Ishikawa (cell line): ENCODE measurements around the gene KRT20.

Experiments
- CEBPB ChIP-seq: IDR thresholded peaks from 2 replicates; pipeline ENCODE4 v1.6.1; 2012
- CREB1 ChIP-seq: IDR thresholded peaks from 2 replicates; pipeline ENCODE4 v1.6.1; 2012; ENCODE audit warnings: low read depth
- EGR1 ChIP-seq: IDR thresholded peaks from 2 replicates; pipeline ENCODE4 v1.6.1; 2012
- EP300 ChIP-seq: IDR thresholded peaks from 2 replicates; pipeline ENCODE4 v1.6.1; 2012; ENCODE audit warnings: borderline replicate concordance
- FOXM1 ChIP-seq: IDR thresholded peaks from 2 replicates; pipeline ENCODE4 v1.6.1; 2012; ENCODE audit warnings: low read depth, borderline replicate concordance
- MAX ChIP-seq: IDR thresholded peaks from 2 replicates; pipeline ENCODE4 v1.6.1; 2012
- NFIC ChIP-seq: IDR thresholded peaks from 2 replicates; pipeline ENCODE4 v1.6.1; 2012
- RAD21 ChIP-seq: IDR thresholded peaks from 2 replicates; pipeline ENCODE4 v1.6.1; 2012; ENCODE audit warnings: low read depth
- REST ChIP-seq: IDR thresholded peaks from 2 replicates; pipeline ENCODE4 v1.6.1; 2012; ENCODE audit warnings: low read depth, mild to moderate bottlenecking
- TAF1 ChIP-seq: IDR thresholded peaks from 2 replicates; pipeline ENCODE4 v1.6.1; 2012; ENCODE audit warnings: low read depth, mild to moderate bottlenecking
- TCF12 ChIP-seq: IDR thresholded peaks from 2 replicates; pipeline ENCODE4 v1.6.1; 2012; ENCODE audit warnings: low read depth
- TEAD4 ChIP-seq: IDR thresholded peaks from 2 replicates; pipeline ENCODE4 v1.6.1; 2012
- YY1 ChIP-seq: IDR thresholded peaks from 2 replicates; pipeline ENCODE4 v1.6.1; 2012; ENCODE audit warnings: low read depth
- ZBTB7A ChIP-seq: IDR thresholded peaks from 2 replicates; pipeline ENCODE4 v1.6.1; 2012; ENCODE audit warnings: low read depth
- TF ChIP-seq, protein P1 (sequence below): IDR thresholded peaks from 2 replicates; pipeline ENCODE4 v1.6.1; 2012

Gene KRT20

DNA sequence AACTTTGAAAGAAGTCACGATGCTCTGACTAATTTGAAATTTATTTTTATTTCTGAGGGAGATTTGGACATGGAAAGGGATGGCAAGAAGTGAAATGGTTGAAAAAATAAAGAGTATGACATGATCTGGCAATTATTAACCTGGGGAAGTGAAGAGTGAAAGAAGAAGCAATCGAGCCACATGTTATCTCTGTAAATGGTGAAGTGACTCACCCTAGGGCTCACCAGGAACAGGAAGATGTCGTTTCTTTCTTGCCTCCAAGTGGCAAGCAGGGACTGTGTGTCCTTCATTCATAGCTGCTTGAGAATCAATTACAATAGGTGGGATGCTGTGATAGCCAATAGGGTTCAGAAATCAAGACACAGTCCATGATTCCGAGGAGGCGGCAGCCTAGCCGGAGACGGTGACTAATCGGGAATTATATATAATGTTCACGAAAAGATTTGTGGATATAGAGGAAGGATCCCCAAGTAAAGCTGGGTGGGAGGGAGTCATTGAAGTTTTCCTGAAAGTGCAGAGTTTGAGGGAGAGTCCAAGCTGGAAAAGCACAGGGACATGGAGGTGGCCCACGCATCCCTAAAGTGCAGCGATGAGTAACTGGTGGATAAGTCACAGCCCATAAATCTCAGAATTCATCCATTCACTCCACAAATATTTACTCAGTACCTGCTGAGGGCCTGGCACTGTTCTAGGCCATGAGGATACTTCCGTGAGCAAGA, 18.2 kb upstream of the KRT20 start:
- TF ChIP-seq NFIC (peak; percentile 55; the same call in 1 of the 2 replicates), CREB1 (no peak)

DNA sequence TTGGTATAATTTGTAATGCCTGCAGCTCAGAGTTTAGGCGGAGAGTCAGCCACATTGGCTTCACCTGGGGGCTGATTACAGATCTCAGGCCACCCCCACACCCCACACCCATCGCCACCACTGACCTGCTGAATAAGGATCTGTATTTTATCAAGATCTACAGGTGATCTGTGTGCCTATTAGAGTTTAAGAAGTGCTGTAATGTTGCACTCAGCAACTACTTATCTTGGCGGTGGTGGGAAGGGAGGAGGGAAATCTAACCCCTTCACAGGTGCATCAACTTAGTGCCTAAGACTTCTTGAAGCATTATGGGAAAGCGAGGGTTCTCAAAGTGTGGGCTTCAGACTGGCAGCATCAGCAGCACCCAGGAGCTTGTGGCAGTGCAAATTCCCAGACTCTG, 17.5 kb upstream of the KRT20 start:
- TF ChIP-seq FOXM1 (no peak), TCF12 (no peak), TEAD4 (no peak), MAX (no peak), EP300 (no peak), CEBPB (no peak), NFIC (no peak), EGR1 (no peak), ZBTB7A (no peak), TAF1 (no peak)
- TF ChIP-seq, protein P1, sequence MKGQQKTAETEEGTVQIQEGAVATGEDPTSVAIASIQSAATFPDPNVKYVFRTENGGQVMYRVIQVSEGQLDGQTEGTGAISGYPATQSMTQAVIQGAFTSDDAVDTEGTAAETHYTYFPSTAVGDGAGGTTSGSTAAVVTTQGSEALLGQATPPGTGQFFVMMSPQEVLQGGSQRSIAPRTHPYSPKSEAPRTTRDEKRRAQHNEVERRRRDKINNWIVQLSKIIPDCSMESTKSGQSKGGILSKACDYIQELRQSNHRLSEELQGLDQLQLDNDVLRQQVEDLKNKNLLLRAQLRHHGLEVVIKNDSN, result no peak

- TF ChIP-seq CEBPB, result no peak
- no peak for TF ChIP-seq TEAD4
- TF ChIP-seq ZBTB7A, result no peak
- TF ChIP-seq MAX, result no peak
- no peak for TF ChIP-seq RAD21
- TF ChIP-seq REST, result no peak
- TF ChIP-seq, protein P1, result no peak
- no peak for TF ChIP-seq NFIC
- no peak for TF ChIP-seq EP300
- TF ChIP-seq TCF12, result no peak
Measured at GRCh38 chr17:40901981-40902474, 17.0 kb upstream of the KRT20 start.

GRCh38 chr17:40900809-40901356, 15.8 kb upstream of the KRT20 start:
- no peak for TF ChIP-seq CEBPB
- TF ChIP-seq TCF12, result no peak
- TF ChIP-seq TAF1, result no peak
- TF ChIP-seq EP300, result no peak
- TF ChIP-seq YY1, result no peak
- TF ChIP-seq TEAD4, result no peak
- no peak for TF ChIP-seq EGR1
- TF ChIP-seq, protein P1, result no peak
- TF ChIP-seq ZBTB7A, result no peak
- TF ChIP-seq MAX, result no peak
- TF ChIP-seq NFIC, result no peak
- no peak for TF ChIP-seq REST
- TF ChIP-seq RAD21, result no peak
- no peak for TF ChIP-seq CREB1
- TF ChIP-seq FOXM1, result no peak

DNA sequence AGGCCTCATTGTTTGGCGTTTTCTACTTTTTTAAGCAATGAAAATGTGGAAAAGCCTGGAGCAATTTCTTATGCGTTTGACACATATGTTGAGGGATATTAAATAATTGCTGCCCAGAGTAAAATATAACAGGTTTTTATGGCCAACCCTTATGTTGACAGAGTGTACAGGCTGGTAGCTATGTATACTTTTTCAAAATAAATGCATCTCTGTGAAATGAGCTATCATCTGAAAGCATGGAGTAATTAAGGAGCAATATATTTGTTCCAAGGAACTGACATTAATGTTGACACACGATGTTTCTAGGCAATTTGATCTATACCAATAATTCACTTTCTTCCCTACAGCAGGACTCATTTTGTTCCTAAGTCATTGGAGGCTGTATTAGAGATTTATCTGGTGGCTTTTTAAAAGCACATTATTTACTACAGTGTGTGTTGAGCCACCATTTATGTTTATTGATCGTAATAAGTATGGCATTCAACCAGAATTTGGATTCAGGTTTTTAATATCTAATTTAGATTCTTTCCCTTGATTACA, 11.9 kb upstream of the KRT20 start:
- TF ChIP-seq EP300 (no peak), CEBPB (no peak), TEAD4 (no peak), EGR1 (no peak), MAX (no peak), YY1 (no peak), CREB1 (no peak), NFIC (no peak), TAF1 (no peak), ZBTB7A (no peak), FOXM1 (no peak), REST (no peak), RAD21 (no peak), TCF12 (no peak)
- TF ChIP-seq, protein P1, result no peak
